Fibroblast of the aortic adventitia (primary cell): ENCODE results near the gene EHD4. TPM values are rescaled to one million over a fixed set of nuclear protein-coding genes. Genes with fewer than 3 reads are reported as not detected.

Experiments used
- DNase-seq: peaks from one replicate; pipeline ENCODE4 v3.0.0-alpha.2; 2010; ENCODE audit warnings: low read depth
- H3K4me3 ChIP-seq: 2 replicates; pipeline ENCODE4 v1.5.1; 2011; ENCODE audit warnings: low read depth, mild to moderate bottlenecking, control low read depth, low read length, moderate library complexity
- CTCF ChIP-seq: IDR thresholded peaks from 2 replicates; pipeline ENCODE4 v1.5.1; 2011; ENCODE audit warnings: mild to moderate bottlenecking, low read length, control low read depth, inconsistent platforms; ENCODE audit not compliant: insufficient read depth
- total RNA-seq: library from RNA; depleted of rRNA; stranded (reverse); fragments of >200 nt; gene quantifications from 2 replicates; pipeline ENCODE4 v1.2.3, GENCODE V29; 2012; ENCODE audit warnings: low replicate concordance

The EHD4 gene
- total RNA-seq, 1 donor: 10.8 TPM

GRCh38 chr15:41958002-41958420 lies 14.3 kb downstream of the EHD4 start:
- DNase-seq: no peak
- no peak overlapping the region for H3K4me3 ChIP-seq
- no peak for TF ChIP-seq CTCF

GRCh38 chr15:41957021-41957897 lies 15.1 kb downstream of the EHD4 start:
- no peak for DNase-seq

GRCh38 chr15:41955807-41956525 lies 16.4 kb downstream of the EHD4 start:
- no peak for DNase-seq
- no peak overlapping the region for H3K4me3 ChIP-seq
- no peak for TF ChIP-seq CTCF

More at GRCh38 chr15:41957021-41957897, 15.1 kb downstream of the EHD4 start:
- no peak for TF ChIP-seq CTCF
- H3K4me3 ChIP-seq: no peak overlapping the region

GRCh38 chr15:41955100-41955499 lies 17.3 kb downstream of the EHD4 start:
- TF ChIP-seq CTCF: no peak
- H3K4me3 ChIP-seq: no peak overlapping the region
- no peak for DNase-seq

GRCh38 chr15:41954036-41954435 lies 18.3 kb downstream of the EHD4 start:
- TF ChIP-seq CTCF: no peak
- DNase-seq: no peak
- H3K4me3 ChIP-seq: no peak overlapping the region

- DNase-seq: no peak
- no peak overlapping the region for H3K4me3 ChIP-seq
- no peak for TF ChIP-seq CTCF
Observed at GRCh38 chr15:41952013-41952563, 20.3 kb downstream of the EHD4 start.
